ENCODE measurements around the gene ASB2.

ASB2 gene

DNA sequence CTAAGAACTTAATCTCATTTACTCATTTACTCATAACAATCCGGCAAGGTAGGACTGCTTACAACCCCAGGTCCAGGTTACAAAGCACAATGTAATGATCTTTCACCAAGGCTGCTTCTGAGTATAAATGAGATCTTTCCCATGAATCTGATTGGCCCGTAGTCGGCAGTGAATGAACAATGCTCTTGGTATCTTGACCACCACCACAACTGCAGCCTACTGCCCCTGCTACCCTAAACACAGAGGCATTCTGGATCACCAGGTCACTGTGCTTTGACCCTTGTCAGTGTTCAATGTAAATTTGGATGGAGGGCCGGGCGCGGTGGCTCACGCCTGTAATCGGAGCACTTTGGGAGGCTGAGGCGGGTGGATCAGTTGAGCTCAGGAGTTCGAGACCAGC is 33.3 kb downstream of the ASB2 start:
- in situ Hi-C loops (cut with HindIII; ENCODE audit: low pct_ligation_motif_present, low sequenced_read_pairs) = no loop called here
- TF ChIP-seq CTCF (IDR thresholded peaks at IDR 0.05; ENCODE audit: low read depth, low read length, missing control alignments) = no peak
- DNase-seq = peak; percentile 82

DNA sequence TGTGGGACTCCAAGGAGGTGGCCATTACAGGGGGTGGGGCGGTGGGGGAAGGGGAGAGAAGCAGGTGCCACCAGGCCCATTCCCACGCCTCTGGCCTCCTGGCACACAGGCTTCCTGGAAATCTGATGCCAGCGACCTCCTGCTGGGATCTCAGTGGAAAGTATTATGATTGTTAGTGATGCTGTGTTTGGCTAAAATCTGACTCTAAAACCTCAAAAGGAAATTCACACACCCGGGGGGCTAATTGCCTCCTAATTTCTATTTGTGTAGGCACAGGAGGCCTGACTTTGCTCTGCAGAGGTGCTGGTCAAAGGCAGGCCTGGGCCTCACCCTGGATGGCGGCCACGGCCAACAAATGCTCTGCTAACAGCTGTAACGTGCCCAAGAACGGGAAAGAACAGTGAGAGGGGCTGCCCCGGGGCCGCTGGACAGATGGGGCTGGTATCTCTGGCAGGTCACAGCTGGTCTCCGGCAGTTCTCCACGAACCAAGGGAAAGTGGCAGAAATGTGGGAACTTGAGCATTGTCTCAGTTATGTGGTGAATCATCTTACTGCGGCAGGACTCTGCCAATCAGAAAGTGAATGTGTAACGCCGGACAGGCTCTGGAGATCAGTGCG is 35.0 kb downstream of the ASB2 start:
- H3K27ac ChIP-seq = peak overlapping the region; percentile 3
- in situ Hi-C loops (cut with HindIII; ENCODE audit: low pct_ligation_motif_present, low sequenced_read_pairs) = no loop called here
- peak; percentile 80 for DNase-seq
- peaks cover 21% of the 10 kb centered on the region for H3K27me3 ChIP-seq (replicated peaks)
- TF ChIP-seq CTCF (IDR thresholded peaks at IDR 0.05; ENCODE audit: low read depth, low read length, missing control alignments) = no peak
- H3K36me3 ChIP-seq (replicated peaks) = no peaks in the 10 kb centered on the region
- H3K4me3 ChIP-seq (ENCODE audit: low read depth, low read length) = no peak overlapping the region

More for the DNA sequence above, 33.3 kb downstream of the ASB2 start:
- H3K4me3 ChIP-seq (ENCODE audit: low read depth, low read length) = no peak overlapping the region
- no peaks in the 10 kb centered on the region for H3K36me3 ChIP-seq (replicated peaks)
- H3K27ac ChIP-seq = no peak overlapping the region
- peaks cover 10% of the 10 kb centered on the region for H3K27me3 ChIP-seq (replicated peaks)

DNA sequence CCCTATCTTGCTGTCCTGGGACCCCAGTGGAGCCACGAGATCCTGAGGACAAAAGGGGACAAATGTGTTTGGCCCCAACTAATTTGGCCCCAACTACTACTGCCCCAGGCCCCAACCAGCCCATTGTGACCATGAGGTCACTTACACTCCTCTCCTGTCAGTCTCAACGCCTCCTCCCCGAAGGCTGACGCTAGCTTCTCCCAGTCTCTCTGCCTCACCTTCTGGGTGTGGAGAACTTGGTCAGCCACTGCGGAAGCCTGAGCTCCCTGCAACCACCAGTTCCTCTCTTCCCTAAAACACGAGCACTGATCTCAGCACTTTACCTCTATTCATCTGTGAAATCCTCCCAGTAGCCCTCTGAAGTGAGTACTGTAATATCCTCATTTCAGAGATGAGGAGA is 35.9 kb downstream of the ASB2 start:
- in situ Hi-C loops (cut with HindIII; ENCODE audit: low pct_ligation_motif_present, low sequenced_read_pairs) = no loop called here
- Histone ChIP-seq H3K4me3 (ENCODE audit: low read depth, low read length) (no peak overlapping the region), H3K27ac (no peak overlapping the region), H3K36me3 (replicated peaks) (no peaks in the 10 kb centered on the region), H3K27me3 (replicated peaks) (peaks cover 22% of the 10 kb centered on the region)
- TF ChIP-seq CTCF (IDR thresholded peaks at IDR 0.05; ENCODE audit: low read depth, low read length, missing control alignments) = no peak
- DNase-seq = no peak

DNA sequence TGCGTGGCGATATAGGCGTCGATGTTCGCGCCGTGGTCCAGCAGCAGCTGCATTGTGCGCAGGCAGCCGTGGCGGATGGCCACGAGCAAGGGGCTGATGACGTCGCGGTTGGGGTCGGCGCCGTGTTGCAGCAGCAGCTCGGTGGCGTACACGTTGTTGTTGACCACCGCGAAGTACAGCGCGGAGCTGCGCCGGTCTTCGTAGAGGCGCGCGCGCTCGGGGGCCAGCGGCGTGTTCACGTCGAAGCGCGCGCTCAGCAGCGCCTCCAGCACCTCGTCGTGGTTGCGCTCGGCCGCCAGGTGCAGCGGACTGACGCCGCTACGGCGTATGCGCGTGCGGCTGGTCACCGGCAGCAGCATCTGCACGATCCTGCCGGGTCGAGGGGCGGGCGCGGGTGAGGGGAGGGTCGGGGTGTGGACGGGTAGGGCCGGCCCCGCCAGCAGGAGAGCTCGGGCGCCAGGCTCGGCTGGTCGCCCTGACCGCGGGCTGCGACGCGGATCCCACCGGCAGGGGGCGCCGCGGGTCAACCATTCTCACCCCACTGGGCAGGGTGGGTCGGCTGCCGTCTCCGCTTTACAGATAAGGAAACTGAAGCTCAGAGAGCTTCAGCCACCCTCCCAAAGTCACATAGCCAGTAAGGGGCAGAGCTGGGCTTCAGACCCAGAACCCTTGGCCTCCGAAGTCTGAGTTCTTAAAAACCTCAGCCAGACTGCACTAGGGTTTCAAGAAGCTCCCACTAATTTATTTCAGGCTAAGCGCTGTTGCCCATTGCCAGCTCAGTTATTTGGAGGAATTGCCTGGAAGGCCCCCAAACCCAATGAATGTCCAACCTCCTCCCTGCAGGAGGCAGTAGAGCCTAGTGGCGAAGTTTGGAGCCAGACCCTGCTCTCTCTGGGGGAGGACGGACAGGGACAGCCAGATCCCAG is 36.8 kb downstream of the ASB2 start:
- Histone ChIP-seq H3K4me3 (ENCODE audit: low read depth, low read length) (peak overlapping the region; percentile 26), H3K27ac (no peak overlapping the region), H3K27me3 (replicated peaks) (peaks cover 22% of the 10 kb centered on the region), H3K36me3 (replicated peaks) (no peaks in the 10 kb centered on the region)
- in situ Hi-C loops (cut with HindIII; ENCODE audit: low pct_ligation_motif_present, low sequenced_read_pairs) = no loop called here
- TF ChIP-seq CTCF (IDR thresholded peaks at IDR 0.05; ENCODE audit: low read depth, low read length, missing control alignments) = peak; percentile 61
- peak; percentile 61 for DNase-seq

GRCh38 chr14:93938751-93939303 is 37.5 kb downstream of the ASB2 start:
- no peaks in the 10 kb centered on the region for H3K36me3 ChIP-seq (replicated peaks)
- H3K27me3 ChIP-seq (replicated peaks) = peaks cover 22% of the 10 kb centered on the region
- no peak overlapping the region for H3K27ac ChIP-seq
- DNase-seq = no peak
- no peak overlapping the region for H3K4me3 ChIP-seq (ENCODE audit: low read depth, low read length)
- TF ChIP-seq CTCF (IDR thresholded peaks at IDR 0.05; ENCODE audit: low read depth, low read length, missing control alignments) = no peak
- in situ Hi-C loops (cut with HindIII; ENCODE audit: low pct_ligation_motif_present, low sequenced_read_pairs) = no loop called here
